ENCODE results near the gene PURA.

The PURA gene

DNA sequence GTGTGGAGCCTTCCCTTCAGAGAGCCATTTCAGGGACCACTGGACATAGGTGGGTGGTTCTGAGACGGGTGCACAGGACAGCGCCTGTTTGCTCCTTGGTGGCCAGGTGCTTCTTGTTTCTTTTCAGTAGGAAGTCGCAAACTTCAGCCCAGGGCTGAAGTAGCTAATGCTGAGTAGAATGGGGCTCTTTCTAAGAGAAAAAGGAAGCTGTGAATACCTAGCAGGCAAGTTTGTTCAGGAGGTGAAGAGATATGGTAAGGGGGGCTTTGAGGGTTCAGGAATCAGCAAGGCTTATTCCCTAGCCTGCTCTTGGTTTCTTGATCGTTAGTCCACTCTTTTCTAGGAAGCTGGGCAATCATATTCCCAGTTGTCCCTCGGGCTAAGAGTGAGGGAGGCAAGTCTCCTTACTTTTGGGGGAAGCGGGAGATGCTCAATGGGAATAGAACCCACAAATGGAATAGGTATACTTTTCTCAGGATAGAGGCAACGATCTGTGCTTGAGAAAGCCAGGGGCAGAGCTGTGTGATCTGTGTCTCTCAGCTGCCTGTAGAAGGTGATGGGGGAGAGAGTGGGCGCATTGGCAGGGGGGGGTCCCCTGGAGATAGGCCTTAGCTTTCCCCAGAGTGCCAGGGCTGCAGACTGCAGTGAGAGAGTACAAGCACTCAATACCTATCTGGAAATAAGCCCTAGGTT lies 1.9 kb upstream of the PURA start:
- TF ChIP-seq, protein P1, sequence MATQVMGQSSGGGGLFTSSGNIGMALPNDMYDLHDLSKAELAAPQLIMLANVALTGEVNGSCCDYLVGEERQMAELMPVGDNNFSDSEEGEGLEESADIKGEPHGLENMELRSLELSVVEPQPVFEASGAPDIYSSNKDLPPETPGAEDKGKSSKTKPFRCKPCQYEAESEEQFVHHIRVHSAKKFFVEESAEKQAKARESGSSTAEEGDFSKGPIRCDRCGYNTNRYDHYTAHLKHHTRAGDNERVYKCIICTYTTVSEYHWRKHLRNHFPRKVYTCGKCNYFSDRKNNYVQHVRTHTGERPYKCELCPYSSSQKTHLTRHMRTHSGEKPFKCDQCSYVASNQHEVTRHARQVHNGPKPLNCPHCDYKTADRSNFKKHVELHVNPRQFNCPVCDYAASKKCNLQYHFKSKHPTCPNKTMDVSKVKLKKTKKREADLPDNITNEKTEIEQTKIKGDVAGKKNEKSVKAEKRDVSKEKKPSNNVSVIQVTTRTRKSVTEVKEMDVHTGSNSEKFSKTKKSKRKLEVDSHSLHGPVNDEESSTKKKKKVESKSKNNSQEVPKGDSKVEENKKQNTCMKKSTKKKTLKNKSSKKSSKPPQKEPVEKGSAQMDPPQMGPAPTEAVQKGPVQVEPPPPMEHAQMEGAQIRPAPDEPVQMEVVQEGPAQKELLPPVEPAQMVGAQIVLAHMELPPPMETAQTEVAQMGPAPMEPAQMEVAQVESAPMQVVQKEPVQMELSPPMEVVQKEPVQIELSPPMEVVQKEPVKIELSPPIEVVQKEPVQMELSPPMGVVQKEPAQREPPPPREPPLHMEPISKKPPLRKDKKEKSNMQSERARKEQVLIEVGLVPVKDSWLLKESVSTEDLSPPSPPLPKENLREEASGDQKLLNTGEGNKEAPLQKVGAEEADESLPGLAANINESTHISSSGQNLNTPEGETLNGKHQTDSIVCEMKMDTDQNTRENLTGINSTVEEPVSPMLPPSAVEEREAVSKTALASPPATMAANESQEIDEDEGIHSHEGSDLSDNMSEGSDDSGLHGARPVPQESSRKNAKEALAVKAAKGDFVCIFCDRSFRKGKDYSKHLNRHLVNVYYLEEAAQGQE (IDR thresholded peaks at IDR 0.05; ENCODE audit: low read depth): no peak

GRCh38 chr5:140112685-140113179 lies 1.2 kb upstream of the PURA start:
- no peak for TF ChIP-seq EP300 (IDR thresholded peaks at IDR 0.05; ENCODE audit: borderline replicate concordance)
- TF ChIP-seq TEAD4 (IDR thresholded peaks at IDR 0.05): no peak
- TF ChIP-seq CREB1 (IDR thresholded peaks at IDR 0.05; ENCODE audit: low read depth): no peak
- TF ChIP-seq EGR1 (IDR thresholded peaks at IDR 0.05): no peak
- TF ChIP-seq, protein P2, sequence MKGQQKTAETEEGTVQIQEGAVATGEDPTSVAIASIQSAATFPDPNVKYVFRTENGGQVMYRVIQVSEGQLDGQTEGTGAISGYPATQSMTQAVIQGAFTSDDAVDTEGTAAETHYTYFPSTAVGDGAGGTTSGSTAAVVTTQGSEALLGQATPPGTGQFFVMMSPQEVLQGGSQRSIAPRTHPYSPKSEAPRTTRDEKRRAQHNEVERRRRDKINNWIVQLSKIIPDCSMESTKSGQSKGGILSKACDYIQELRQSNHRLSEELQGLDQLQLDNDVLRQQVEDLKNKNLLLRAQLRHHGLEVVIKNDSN (IDR thresholded peaks at IDR 0.05): no peak
- no peak for TF ChIP-seq ZBTB7A (IDR thresholded peaks at IDR 0.05; ENCODE audit: low read depth)
- TF ChIP-seq, protein P3, sequence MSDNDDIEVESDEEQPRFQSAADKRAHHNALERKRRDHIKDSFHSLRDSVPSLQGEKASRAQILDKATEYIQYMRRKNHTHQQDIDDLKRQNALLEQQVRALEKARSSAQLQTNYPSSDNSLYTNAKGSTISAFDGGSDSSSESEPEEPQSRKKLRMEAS (IDR thresholded peaks at IDR 0.05): no peak
- TF ChIP-seq FOXM1 (IDR thresholded peaks at IDR 0.05; ENCODE audit: borderline replicate concordance, low read depth): no peak
- no peak for TF ChIP-seq YY1 (IDR thresholded peaks at IDR 0.05; ENCODE audit: low read depth)
- TF ChIP-seq RAD21 (IDR thresholded peaks at IDR 0.05; ENCODE audit: low read depth): no peak
- no peak for TF ChIP-seq TCF12 (IDR thresholded peaks at IDR 0.05; ENCODE audit: low read depth)
- TF ChIP-seq TAF1 (IDR thresholded peaks at IDR 0.05; ENCODE audit: low read depth): no peak
- TF ChIP-seq NFIC (IDR thresholded peaks at IDR 0.05): no peak
- TF ChIP-seq CEBPB (IDR thresholded peaks at IDR 0.05): no peak
- TF ChIP-seq, protein P1 (IDR thresholded peaks at IDR 0.05; ENCODE audit: low read depth): no peak

DNA sequence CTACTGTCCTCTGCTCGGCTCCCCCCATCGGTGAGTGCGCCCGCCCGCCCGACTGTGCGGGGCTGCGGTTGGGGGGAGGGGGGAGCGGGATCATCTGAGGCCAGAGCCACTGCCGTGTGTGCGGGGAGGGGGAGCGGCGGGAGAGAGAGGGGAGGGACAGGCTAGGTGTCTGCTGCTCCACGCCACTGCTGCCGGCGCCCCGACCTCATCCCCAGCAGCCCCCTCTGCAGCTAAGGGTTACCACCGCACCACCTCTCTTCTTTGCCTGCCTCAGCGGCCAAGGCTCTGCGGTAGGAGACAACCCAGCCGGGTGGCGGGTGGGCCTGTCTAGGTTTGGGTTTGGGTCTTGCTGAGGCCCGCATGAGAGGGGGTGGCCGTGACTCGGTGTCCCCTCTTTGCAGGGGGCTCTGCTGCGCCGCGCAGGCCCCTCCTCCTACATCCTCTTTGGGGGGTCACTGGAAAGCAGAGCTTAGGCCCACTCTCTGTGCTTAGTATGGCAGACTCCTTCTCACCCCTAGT lies 670 bp upstream of the PURA start:
- TF ChIP-seq ZBTB7A (IDR thresholded peaks at IDR 0.05; ENCODE audit: low read depth): peak; percentile 51; the same call in 1 of the 2 replicates
- TF ChIP-seq YY1 (IDR thresholded peaks at IDR 0.05; ENCODE audit: low read depth): no peak
- TF ChIP-seq EP300 (IDR thresholded peaks at IDR 0.05; ENCODE audit: borderline replicate concordance): no peak
- no peak for TF ChIP-seq TCF12 (IDR thresholded peaks at IDR 0.05; ENCODE audit: low read depth)

- peak; percentile 33; the same call in 1 of the 2 replicates for TF ChIP-seq NFIC (IDR thresholded peaks at IDR 0.05)
- no peak for TF ChIP-seq RAD21 (IDR thresholded peaks at IDR 0.05; ENCODE audit: low read depth)
- TF ChIP-seq, protein P3 (IDR thresholded peaks at IDR 0.05): 0 out of 2 replicates have a peak, but pooled peaks have one; percentile 28
- TF ChIP-seq TCF12 (IDR thresholded peaks at IDR 0.05; ENCODE audit: low read depth): 0 out of 2 replicates have a peak, but pooled peaks have one; percentile 29
These were observed 654 bp downstream of the PURA start for GRCh38 chr5:140114341-140115185.

- TF ChIP-seq, protein P2 (IDR thresholded peaks at IDR 0.05): no peak
- TF ChIP-seq TCF12 (IDR thresholded peaks at IDR 0.05; ENCODE audit: low read depth) (no peak), EP300 (IDR thresholded peaks at IDR 0.05; ENCODE audit: borderline replicate concordance) (no peak), NFIC (IDR thresholded peaks at IDR 0.05) (no peak), CEBPB (IDR thresholded peaks at IDR 0.05) (no peak), YY1 (IDR thresholded peaks at IDR 0.05; ENCODE audit: low read depth) (no peak), TAF1 (IDR thresholded peaks at IDR 0.05; ENCODE audit: low read depth) (no peak), FOXM1 (IDR thresholded peaks at IDR 0.05; ENCODE audit: borderline replicate concordance, low read depth) (no peak), ZBTB7A (IDR thresholded peaks at IDR 0.05; ENCODE audit: low read depth) (no peak), CREB1 (IDR thresholded peaks at IDR 0.05; ENCODE audit: low read depth) (no peak), RAD21 (IDR thresholded peaks at IDR 0.05; ENCODE audit: low read depth) (no peak), TEAD4 (IDR thresholded peaks at IDR 0.05) (no peak), EGR1 (IDR thresholded peaks at IDR 0.05) (no peak)
- TF ChIP-seq, protein P3 (IDR thresholded peaks at IDR 0.05): no peak
- TF ChIP-seq, protein P1 (IDR thresholded peaks at IDR 0.05; ENCODE audit: low read depth): no peak
These were observed 1.2 kb downstream of the PURA start for GRCh38 chr5:140115186-140115500.
